Endothelial cell of umbilical vein (primary cell): Measurements from ENCODE around the gene CACNA1B. TPM values are rescaled to one million over a fixed set of nuclear protein-coding genes. Genes with fewer than 3 reads are reported as not detected.

Experiments
- BruUV-seq: library from RNA; stranded (reverse); fragments of 400-500 nt; replicated peaks from 2 replicates; lab custom pipeline; 2021; lab: Mats Ljungman, UMichigan
- CTCF ChIA-PET: fragments of 300-600, 350-600 bp; sonication (Branson Sonifier 250); formaldehyde crosslinking; loops from one replicate; lab custom pipeline; 2021; ENCODE audit warnings: antibody characterized with exemption, inconsistent platforms; lab: Charles Lee
- POLR2A ChIA-PET: fragments of 300-600, 350-600 bp; sonication (Branson Sonifier 250); formaldehyde crosslinking; loops from one replicate; lab custom pipeline; 2021; ENCODE audit warnings: antibody characterized with exemption, inconsistent platforms; lab: Charles Lee
- DNase-seq: peaks from one replicate; pipeline ENCODE4 v3.0.0-alpha.2; 2011; ENCODE audit warnings: low read depth, low spot score
- FAIRE-seq: peaks from 2 replicates; lab custom pipeline; 2011; peaks lifted over from hg19 to GRCh38; lab: Jason Lieb, UNC
- H2AFZ ChIP-seq: 2 replicates; pipeline ENCODE4 v1.6.0; 2012; ENCODE audit warnings: low read depth, low read length, control low read depth, inconsistent platforms
- H3K27ac ChIP-seq: 2 replicates; pipeline ENCODE4 v1.5.1; 2011; ENCODE audit warnings: low read depth, mild to moderate bottlenecking, control low read depth, low read length, moderate library complexity; ENCODE audit not compliant: insufficient read depth
- H3K27me3 ChIP-seq, 2 experiments: 2 replicates each; pipeline versions ENCODE4 v1.6.0 to v1.6.1; 2011; ENCODE audit warnings: low read length in 2 of 2, mixed read lengths in 1 of 2; ENCODE audit not compliant: control insufficient read depth in 2 of 2, insufficient read depth in 2 of 2
- H3K36me3 ChIP-seq, 2 experiments: 2 replicates in 1 of 2; 3 replicates in 1 of 2; pipeline ENCODE4 v1.5.1; 2011; ENCODE audit warnings: low read length in 2 of 2, mild to moderate bottlenecking in 1 of 2, moderate library complexity in 1 of 2; ENCODE audit not compliant: control insufficient read depth in 2 of 2, insufficient read depth in 2 of 2; ENCODE audit errors: extremely low read depth in 1 of 2
- H3K4me1 ChIP-seq: 3 replicates; pipeline ENCODE4 v1.5.1; 2011; ENCODE audit warnings: mild to moderate bottlenecking, low read length; ENCODE audit not compliant: control insufficient read depth, insufficient read depth; ENCODE audit errors: extremely low read depth
- H3K4me2 ChIP-seq: 2 replicates; pipeline ENCODE4 v1.6.1; 2011; ENCODE audit warnings: low read length, control low read depth, mixed read lengths; ENCODE audit not compliant: insufficient read depth
- H3K4me3 ChIP-seq, 3 experiments: fragments of 200-600 bp in 1 of 3; sonication (generic), shearing (Covaris generic) in 1 of 3; replicated peaks in 1 of 3; 2 replicates each; pipeline ENCODE4 v1.5.1; 2011 to 2016; ENCODE audit warnings: control low read depth in 3 of 3, low read length in 3 of 3, mild to moderate bottlenecking in 2 of 3, inconsistent platforms in 1 of 3, low read depth in 1 of 3, moderate library complexity in 1 of 3; ENCODE audit not compliant: insufficient read depth in 1 of 3
- H3K79me2 ChIP-seq: 2 replicates; pipeline ENCODE4 v1.6.0; 2012; ENCODE audit warnings: low read length, inconsistent platforms; ENCODE audit not compliant: control insufficient read depth, insufficient read depth
- H3K9ac ChIP-seq: replicated peaks from 2 replicates; pipeline ENCODE3; 2011; ENCODE audit warnings: low read length, control low read depth; ENCODE audit not compliant: insufficient read depth; ENCODE audit errors: extremely low read depth
- H3K9me1 ChIP-seq: replicated peaks from 3 replicates; pipeline ENCODE4 v1.6.0; 2011; ENCODE audit warnings: mild to moderate bottlenecking, low read length; ENCODE audit not compliant: control insufficient read depth, insufficient read depth; ENCODE audit errors: extremely low read depth
- H3K9me3 ChIP-seq: replicated peaks from 2 replicates; pipeline ENCODE4 v1.5.1; 2012; ENCODE audit warnings: low read length, inconsistent platforms; ENCODE audit not compliant: control insufficient read depth, insufficient read depth
- H4K20me1 ChIP-seq: replicated peaks from 2 replicates; pipeline ENCODE3; 2011; ENCODE audit warnings: mild to moderate bottlenecking, low read length; ENCODE audit not compliant: control insufficient read depth, insufficient read depth; ENCODE audit errors: extremely low read depth
- EZH2 ChIP-seq: IDR thresholded peaks from 2 replicates; pipeline ENCODE4 v1.6.1; 2012; ENCODE audit warnings: borderline replicate concordance, low read depth, mild to moderate bottlenecking, moderate library complexity, low read length, inconsistent platforms; ENCODE audit not compliant: severe bottlenecking
- FOS ChIP-seq: IDR thresholded peaks from 2 replicates; pipeline ENCODE4 v1.6.1; 2011; ENCODE audit warnings: mild to moderate bottlenecking, low read length, moderate library complexity, borderline replicate concordance; ENCODE audit not compliant: insufficient read depth
- GATA2 ChIP-seq: IDR thresholded peaks from 2 replicates; pipeline ENCODE4 v1.7.0; 2011; ENCODE audit warnings: low read depth, mild to moderate bottlenecking, moderate library complexity, mixed read lengths, low read length; ENCODE audit not compliant: insufficient read length, insufficient read depth
- JUN ChIP-seq: IDR thresholded peaks from 2 replicates; pipeline ENCODE4 v1.6.1; 2011; ENCODE audit warnings: borderline replicate concordance, low read depth; ENCODE audit not compliant: insufficient read length, insufficient read depth
- POLR2A ChIP-seq: IDR thresholded peaks from 2 replicates; pipeline ENCODE4 v1.6.1; 2012; ENCODE audit warnings: low read depth, mild to moderate bottlenecking, control low read depth, low read length
- POLR2AphosphoS5 ChIP-seq: IDR thresholded peaks from 2 replicates; pipeline ENCODE4 v1.6.1; 2012; ENCODE audit warnings: low read depth, mild to moderate bottlenecking, control low read depth, low read length, moderate library complexity; ENCODE audit not compliant: insufficient read depth
- dilution Hi-C: fragments of 300-500 bp; cut with MboI; formaldehyde crosslinking; loops from one replicate; pipeline ENCODE4 v1.15.0; 2019; ENCODE audit warnings: low sequenced_read_pairs; ENCODE audit not compliant: extremely low pct_ligation_motif_present
- intact Hi-C: fragments of 100-400 bp; cut with micrococcal nuclease; formaldehyde crosslinking; loops from one replicate; pipeline ENCODE4 v1.10.0; 2022
- polyA plus RNA-seq, 4 experiments: library from polyadenylated mRNA; depleted of rRNA in 3 of 4; stranded (reverse) in 3 of 4; unstranded in 1 of 4; fragments of >200 nt; gene quantifications; 2 replicates each; pipeline versions ENCODE4 v1.2.1 to v1.2.3, GENCODE V29; 2011 to 2012; ENCODE audit warnings: missing spikeins in 1 of 4
- total RNA-seq: library from RNA; stranded (reverse); gene quantifications from 2 replicates; pipeline ENCODE4 v1.2.3, GENCODE V29; 2021
- TF ChIP-seq, protein P1 (sequence below): IDR thresholded peaks from 2 replicates; pipeline ENCODE4 v1.6.1; 2011; ENCODE audit not compliant: insufficient read depth, insufficient read length

Gene CACNA1B
- total and polyA plus RNA-seq, 2 donors (not counting 3 experiments of a cell fraction or from before 2014, with no cell fraction given) = 0.11 to 0.41 TPM

DNA sequence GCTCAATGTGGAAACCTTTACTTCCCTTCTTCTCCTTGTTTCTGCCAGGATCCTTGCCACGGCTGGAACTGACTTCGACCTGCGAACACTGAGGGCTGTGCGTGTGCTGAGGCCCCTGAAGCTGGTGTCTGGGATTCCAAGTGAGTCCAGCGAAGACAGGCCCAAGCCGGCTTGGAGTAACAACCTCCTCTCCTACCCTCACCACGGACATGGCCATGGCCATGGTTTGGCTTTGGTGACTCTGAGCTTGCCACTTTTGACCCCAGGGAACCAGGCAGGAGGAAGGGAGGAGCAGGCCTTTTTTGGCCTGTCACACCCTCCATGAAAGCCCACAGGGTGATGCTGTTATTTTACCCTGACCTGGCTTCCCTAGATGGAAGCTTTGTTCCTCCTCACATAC is 35.5 kb downstream of the CACNA1B start:
- H4K20me1 ChIP-seq = no peaks in the 10 kb centered on the region
- no peaks in the 10 kb centered on the region for H3K9me1 ChIP-seq
- no peak for DNase-seq
- no peak overlapping the region for H3K27ac ChIP-seq
- intact Hi-C loops = no loop called here
- no peak overlapping the region for H3K4me2 ChIP-seq
- no peak overlapping the region for H3K4me3 ChIP-seq
- no peaks in the 10 kb centered on the region for H3K4me1 ChIP-seq
- no peak overlapping the region for H2AFZ ChIP-seq
- no peaks in the 10 kb centered on the region for H3K36me3 ChIP-seq
- dilution Hi-C loops = no loop called here
- no TSS peak for BruUV-seq
- H3K9me3 ChIP-seq = no peaks in the 10 kb centered on the region
- H3K9ac ChIP-seq = no peak overlapping the region
- no peak for FAIRE-seq
- no peaks in the 10 kb centered on the region for H3K27me3 ChIP-seq
- CTCF ChIA-PET = no interaction called here
- TF ChIP-seq POLR2A (no peak), EZH2 (no peak), POLR2AphosphoS5 (no peak), FOS (no peak), GATA2 (no peak), JUN (no peak)
- TF ChIP-seq, protein P1, sequence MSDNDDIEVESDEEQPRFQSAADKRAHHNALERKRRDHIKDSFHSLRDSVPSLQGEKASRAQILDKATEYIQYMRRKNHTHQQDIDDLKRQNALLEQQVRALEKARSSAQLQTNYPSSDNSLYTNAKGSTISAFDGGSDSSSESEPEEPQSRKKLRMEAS = no peak
- H3K79me2 ChIP-seq = no peaks in the 10 kb centered on the region
- POLR2A ChIA-PET = no interaction called here
